SK-N-SH (cell line): ENCODE measurements around the gene NLRC5. TPM values are rescaled to one million over a fixed set of nuclear protein-coding genes. Genes with fewer than 3 reads are reported as not detected.
"Not testable (repeated sequence)": the region's sequence is repeated elsewhere in the genome, so short reads cannot be mapped to it uniquely, and the experiment has no call there.

Experiments
- CTCF ChIA-PET: fragments of 300-600, 350-600 bp; formaldehyde crosslinking; extraction: SDS; loops from one replicate; lab custom pipeline; 2021; lab: Yijun Ruan, JAX
- POLR2A ChIA-PET: fragments of 350-600 bp; sonication (Branson Sonifier 250); formaldehyde crosslinking; extraction: SDS; loops from one replicate; lab custom pipeline; 2020; ENCODE audit warnings: antibody characterized with exemption, inconsistent platforms; lab: Yijun Ruan, JAX
- DNase-seq: peaks from one replicate; pipeline ENCODE4 v3.0.0; 2012
- H2AFZ ChIP-seq: fragments of 200-600 bp; sonication (generic); 2 replicates; pipeline ENCODE4 v1.8.1; 2016; ENCODE audit warnings: antibody characterized with exemption, mild to moderate bottlenecking, low read depth
- H3F3A ChIP-seq: fragments of 200-600 bp; sonication (generic); replicated peaks from 2 replicates; pipeline ENCODE3; 2016; ENCODE audit warnings: antibody characterized with exemption, mild to moderate bottlenecking; ENCODE audit not compliant: insufficient read depth
- H3K27ac ChIP-seq, 2 experiments: fragments of 200-500 bp in 1 of 2; fragments of 200-600 bp in 1 of 2; sonication (Bioruptor generic) in 1 of 2; sonication (generic), shearing (Covaris generic) in 1 of 2; 2 replicates each; pipeline versions ENCODE4 v1.5.1 to v1.6.1; 2014 to 2016; ENCODE audit warnings: low read depth in 2 of 2, inconsistent platforms in 1 of 2, low read length in 1 of 2, mild to moderate bottlenecking in 1 of 2, mixed read lengths in 1 of 2
- H3K27me3 ChIP-seq: fragments of 200-600 bp; sonication (generic), shearing (Covaris generic); 2 replicates; pipeline ENCODE4 v1.6.1; 2016; ENCODE audit warnings: mixed run types; ENCODE audit not compliant: insufficient read depth
- H3K36me3 ChIP-seq, 2 experiments: fragments of 200-500 bp in 1 of 2; fragments of 200-600 bp in 1 of 2; sonication (Bioruptor generic) in 1 of 2; sonication (generic) in 1 of 2; replicated peaks in 1 of 2; 2 replicates each; pipeline versions ENCODE3 to v1.5.1; 2014 to 2016; ENCODE audit warnings: low read length in 1 of 2, mild to moderate bottlenecking in 1 of 2; ENCODE audit not compliant: insufficient read depth in 2 of 2, control insufficient read depth in 1 of 2
- H3K4me1 ChIP-seq, 2 experiments: fragments of 200-500 bp in 1 of 2; fragments of 200-600 bp in 1 of 2; sonication (Bioruptor generic) in 1 of 2; sonication (generic), shearing (Covaris generic) in 1 of 2; 2 replicates each; pipeline versions ENCODE4 v1.5.1 to v1.6.1; 2014 to 2016; ENCODE audit warnings: low read depth in 1 of 2, low read length in 1 of 2, mixed run types in 1 of 2; ENCODE audit not compliant: insufficient read depth in 2 of 2, control insufficient read depth in 1 of 2
- H3K4me2 ChIP-seq: fragments of 200-600 bp; sonication (generic), shearing (Covaris generic); 2 replicates; pipeline ENCODE4 v1.6.1; 2017; ENCODE audit warnings: mixed run types
- H3K4me3 ChIP-seq, 2 experiments: fragments of 200-500 bp in 1 of 2; fragments of 200-600 bp in 1 of 2; sonication (Bioruptor generic) in 1 of 2; sonication (generic), shearing (Covaris generic) in 1 of 2; 2 replicates each; pipeline versions ENCODE4 v1.5.1 to v1.8.1; 2014 to 2016; ENCODE audit warnings: low read depth in 2 of 2, inconsistent platforms in 1 of 2, low read length in 1 of 2, mild to moderate bottlenecking in 1 of 2, mixed read lengths in 1 of 2, moderate library complexity in 1 of 2
- H3K79me2 ChIP-seq: fragments of 200-600 bp; sonication (generic); 2 replicates; pipeline ENCODE4 v1.8.1; 2017; ENCODE audit warnings: mild to moderate bottlenecking; ENCODE audit not compliant: insufficient read depth
- H3K9ac ChIP-seq: fragments of 200-600 bp; sonication (generic); 2 replicates; pipeline ENCODE4 v1.6.1; 2017; ENCODE audit warnings: mixed run types
- H3K9me2 ChIP-seq: fragments of 200-600 bp; sonication (generic); 2 replicates; pipeline ENCODE4 v1.6.1; 2017; ENCODE audit warnings: mixed run types
- H3K9me3 ChIP-seq: fragments of 200-600 bp; sonication (generic); 2 replicates; pipeline ENCODE4 v1.6.1; 2017; ENCODE audit warnings: mixed run types, mild to moderate bottlenecking, moderate library complexity
- H4K20me1 ChIP-seq: fragments of 200-600 bp; sonication (generic); 2 replicates; pipeline ENCODE4 v1.6.1; 2017; ENCODE audit warnings: mild to moderate bottlenecking, mixed run types; ENCODE audit not compliant: insufficient read depth
- CHD2 ChIP-seq: fragments of 150-350 bp; IDR thresholded peaks from 2 replicates; pipeline ENCODE4 v1.6.1; 2018; ENCODE audit warnings: low read length; ENCODE audit not compliant: partially characterized antibody
- JUND ChIP-seq: IDR thresholded peaks from 2 replicates; pipeline ENCODE4 v1.4.0; 2012
- NRF1 ChIP-seq: IDR thresholded peaks from 2 replicates; pipeline ENCODE4 v1.6.1; 2012; ENCODE audit warnings: low read depth, mild to moderate bottlenecking, low read length
- RAD21 ChIP-seq: IDR thresholded peaks from 2 replicates; pipeline ENCODE4 v1.6.1; 2012; ENCODE audit warnings: mild to moderate bottlenecking, low read length
- RCOR1 ChIP-seq: fragments of 150-350 bp; IDR thresholded peaks from 2 replicates; pipeline ENCODE4 v1.6.1; 2017; ENCODE audit warnings: antibody characterized with exemption, low read length
- RFX5 ChIP-seq: IDR thresholded peaks from 2 replicates; pipeline ENCODE4 v1.6.1; 2012; ENCODE audit warnings: mild to moderate bottlenecking, improper control_type of control experiment, low read length
- RXRA ChIP-seq: IDR thresholded peaks from 2 replicates; pipeline ENCODE4 v1.4.0; 2012; ENCODE audit warnings: low read depth, mild to moderate bottlenecking, borderline replicate concordance
- TEAD4 ChIP-seq: IDR thresholded peaks from 2 replicates; pipeline ENCODE4 v1.4.0; 2012; ENCODE audit warnings: mild to moderate bottlenecking, borderline replicate concordance; ENCODE audit not compliant: insufficient read depth
- WGBS: methylation state at CpG from one replicate; pipeline ENCODE4 v1.1.6; 2017; ENCODE audit warnings: low lambda C conversion rate; 5-methylcytosine and 5-hydroxymethylcytosine counted together
- polyA plus RNA-seq, 3 experiments: library from polyadenylated mRNA; depleted of rRNA; stranded (reverse); fragments of >200 nt; gene quantifications; 2 replicates each; pipeline ENCODE4 v1.2.3, GENCODE V29; 2012
- TF ChIP-seq, protein P1 (sequence below): fragments of 200-600 bp; sonication (generic); IDR thresholded peaks from 2 replicates; pipeline ENCODE4 v1.6.1; 2017; ENCODE audit warnings: antibody characterized with exemption, mild to moderate bottlenecking, moderate library complexity

Gene NLRC5
- polyA plus RNA-seq, 1 of the 3 experiments (the other 2 are of a cell fraction), result 6.5 TPM

DNA sequence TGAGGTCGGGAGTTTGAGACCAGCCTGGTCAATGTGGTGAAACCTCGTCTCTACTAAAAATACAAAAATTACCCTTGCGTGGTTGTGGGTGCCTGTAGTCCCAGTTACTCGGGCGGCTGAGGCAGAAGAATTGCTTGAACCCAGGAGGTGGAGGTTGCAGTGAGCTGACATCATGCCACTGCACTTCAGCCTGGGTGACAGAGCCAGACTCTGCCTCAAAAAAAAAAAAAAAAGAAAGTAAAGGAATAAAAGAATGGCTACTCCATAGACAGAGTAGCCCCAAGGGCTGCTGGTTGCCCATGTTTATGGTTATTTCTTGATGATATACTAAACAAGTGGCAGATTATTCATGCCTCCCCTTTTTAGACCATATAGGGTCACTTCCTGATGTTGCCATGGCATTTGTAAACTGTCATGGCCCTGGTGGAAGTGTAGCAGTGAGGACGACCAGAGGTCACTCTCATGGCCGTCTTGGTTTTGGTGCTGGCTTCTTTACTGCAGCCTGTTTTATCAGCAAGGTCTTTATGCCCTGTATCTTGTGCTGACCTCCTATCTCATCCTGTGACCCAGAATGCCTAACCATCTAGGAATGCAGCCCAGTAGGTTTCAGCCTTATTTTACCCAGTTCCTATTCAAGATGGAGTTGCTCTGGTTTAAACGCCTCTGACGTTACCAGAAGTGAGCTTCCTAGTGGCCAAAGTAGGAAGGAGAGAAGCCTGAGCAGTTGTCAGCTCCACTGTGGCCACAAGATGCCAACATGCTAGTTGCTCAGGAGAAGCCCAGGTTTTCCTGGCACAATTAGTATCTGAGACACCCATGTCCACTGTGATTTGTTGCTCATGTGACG is 120.1 kb downstream of the NLRC5 start:
- DNase-seq, H3K27ac ChIP-seq, POLR2A ChIA-PET, H3F3A ChIP-seq, H3K9ac ChIP-seq, H3K27me3 ChIP-seq, H3K9me2 ChIP-seq, H3K9me3 ChIP-seq, H3K4me2 ChIP-seq, H3K36me3 ChIP-seq, H4K20me1 ChIP-seq, H3K4me3 ChIP-seq, H2AFZ ChIP-seq: not testable (repeated sequence)
- CTCF ChIA-PET, result interaction anchor here (0.9 to 2.2 kb wide), 3 partner anchors 17 to 29 kb away, joined by 3 to 4 read pairs (median 4); partner anchors contain the start of gene CPNE2
- WGBS, result 94% methylated on average over 10 of the region's 10 CpGs
- peaks cover 0 to 18% of the 10 kb centered on the region in 2 experiments; a peak in 1 of 4 replicates for H3K4me1 ChIP-seq
- peaks cover 10% of the 10 kb centered on the region; the same call in 1 of the 2 replicates for H3K79me2 ChIP-seq

DNA sequence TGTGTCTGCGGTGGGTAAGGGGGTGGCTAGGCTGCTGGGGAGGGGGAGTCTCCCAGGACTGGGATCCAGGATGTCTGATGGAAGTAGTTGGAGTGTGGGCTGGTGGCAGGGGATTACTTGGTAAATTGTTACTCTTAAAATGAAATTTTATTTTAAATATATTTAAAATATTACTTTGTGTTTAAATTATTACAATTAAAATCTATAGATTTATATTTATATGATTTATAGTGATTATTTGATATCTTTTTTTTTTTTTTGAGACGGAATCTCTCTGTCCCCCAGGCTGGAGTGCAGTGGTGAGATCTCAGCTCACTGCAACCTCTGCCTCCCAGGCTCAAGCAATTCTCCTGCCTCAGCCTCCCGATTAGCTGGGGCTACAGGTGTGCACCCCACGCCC is 121.6 kb downstream of the NLRC5 start:
- DNase-seq, result no peak
- no peak overlapping the region for H3K27ac ChIP-seq
- ChIA-PET CTCF (interaction anchor here (1.2 to 2.2 kb wide), 4 partner anchors 8 to 27 kb away, joined by 3 to 9 read pairs (median 4); partner anchors contain the start of gene CPNE2), POLR2A (interaction anchor here (0.7 kb wide), 1 partner anchor 64 kb away, joined by 3 read pairs; no protein-coding TSS in a partner anchor)
- H4K20me1 ChIP-seq, result 0 out of 2 replicates have a peak, but pooled peaks cover 2% of the 10 kb centered on the region
- no peak overlapping the region for H3K4me3 ChIP-seq
- peaks cover 0 to 5% of the 10 kb centered on the region in 2 experiments for H3K36me3 ChIP-seq
- no peaks in the 10 kb centered on the region for H3K9me3 ChIP-seq
- H3K79me2 ChIP-seq, result peaks cover 10% of the 10 kb centered on the region; the same call in 1 of the 2 replicates
- H2AFZ ChIP-seq, result no peak overlapping the region
- peaks cover 0 to 28% of the 10 kb centered on the region in 2 experiments; a peak in 1 of 4 replicates for H3K4me1 ChIP-seq
- TF ChIP-seq RXRA (no peak), NRF1 (no peak), JUND (no peak), RFX5 (no peak), RCOR1 (no peak), RAD21 (no peak), CHD2 (no peak), TEAD4 (no peak)
- TF ChIP-seq, protein P1, sequence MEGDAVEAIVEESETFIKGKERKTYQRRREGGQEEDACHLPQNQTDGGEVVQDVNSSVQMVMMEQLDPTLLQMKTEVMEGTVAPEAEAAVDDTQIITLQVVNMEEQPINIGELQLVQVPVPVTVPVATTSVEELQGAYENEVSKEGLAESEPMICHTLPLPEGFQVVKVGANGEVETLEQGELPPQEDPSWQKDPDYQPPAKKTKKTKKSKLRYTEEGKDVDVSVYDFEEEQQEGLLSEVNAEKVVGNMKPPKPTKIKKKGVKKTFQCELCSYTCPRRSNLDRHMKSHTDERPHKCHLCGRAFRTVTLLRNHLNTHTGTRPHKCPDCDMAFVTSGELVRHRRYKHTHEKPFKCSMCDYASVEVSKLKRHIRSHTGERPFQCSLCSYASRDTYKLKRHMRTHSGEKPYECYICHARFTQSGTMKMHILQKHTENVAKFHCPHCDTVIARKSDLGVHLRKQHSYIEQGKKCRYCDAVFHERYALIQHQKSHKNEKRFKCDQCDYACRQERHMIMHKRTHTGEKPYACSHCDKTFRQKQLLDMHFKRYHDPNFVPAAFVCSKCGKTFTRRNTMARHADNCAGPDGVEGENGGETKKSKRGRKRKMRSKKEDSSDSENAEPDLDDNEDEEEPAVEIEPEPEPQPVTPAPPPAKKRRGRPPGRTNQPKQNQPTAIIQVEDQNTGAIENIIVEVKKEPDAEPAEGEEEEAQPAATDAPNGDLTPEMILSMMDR, result no peak
- H3F3A ChIP-seq, result peaks cover 4% of the 10 kb centered on the region
- H3K27me3 ChIP-seq, result no peaks in the 10 kb centered on the region
- H3K9ac ChIP-seq, result no peak overlapping the region
- H3K9me2 ChIP-seq, result no peaks in the 10 kb centered on the region
- H3K4me2 ChIP-seq, result no peak overlapping the region
- WGBS, result 92% methylated on average over 4 of the region's 4 CpGs
